ENCODE data around the gene ZNF550.

DNA sequence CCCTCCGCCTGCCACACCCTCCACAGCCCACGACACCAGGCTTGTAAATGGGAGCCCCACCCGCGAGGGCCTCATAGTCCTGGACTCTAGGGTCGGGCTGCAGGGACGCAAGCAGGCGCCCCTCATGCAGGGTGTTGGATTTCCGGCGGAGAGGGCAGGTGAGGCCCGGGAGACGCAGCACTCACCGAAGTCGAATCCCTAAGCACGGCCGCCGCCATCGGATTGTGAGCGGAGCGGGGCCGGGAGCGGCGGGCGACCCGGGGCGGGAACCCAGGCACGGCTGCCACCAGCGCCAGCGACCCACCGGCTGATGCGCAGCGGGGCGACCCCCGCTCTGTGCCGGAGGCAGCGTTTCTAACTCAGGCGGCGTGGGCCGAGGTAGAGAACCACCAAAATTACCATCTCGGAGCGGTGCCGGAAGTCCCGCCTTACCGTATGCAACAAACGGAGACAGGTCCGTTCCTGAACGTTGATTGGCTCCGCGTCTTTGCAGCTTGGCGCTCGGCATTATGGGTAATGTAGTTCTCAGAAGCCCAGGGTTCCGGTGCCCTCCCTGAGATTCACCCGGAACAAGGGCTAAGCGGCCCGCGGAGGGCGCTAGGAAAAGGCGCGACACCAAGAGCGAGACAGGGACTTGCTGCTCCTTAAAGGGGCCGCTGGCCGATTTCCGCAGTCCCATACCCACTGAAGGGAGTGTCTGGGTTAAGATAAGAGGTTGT is 19.0 kb upstream of the ZNF550 start, which contains the start of gene ZNF416:
- TF ChIP-seq ZFP36 (IDR thresholded peaks at IDR 0.05; ENCODE audit: borderline replicate concordance, low read depth, low read length, partially characterized antibody) (peak; percentile 73), BHLHE40 (IDR thresholded peaks at IDR 0.05; ENCODE audit: low read length) (no peak), TFAP4 (IDR thresholded peaks at IDR 0.05; ENCODE audit: borderline replicate concordance, low read depth) (no peak; the same call in 1 of the 2 replicates), POLR2A (IDR thresholded peaks at IDR 0.05; ENCODE audit: insufficient read depth in 1 of 2, low read depth in 2 of 2, low read length in 2 of 2) (no peak; a peak in 1 of 4 replicates), TSC22D2 (CRISPR knock-in tag; IDR thresholded peaks at IDR 0.05; ENCODE audit: borderline replicate concordance) (no peak), SP1 (IDR thresholded peaks at IDR 0.05) (no peak), SP1 (CRISPR knock-in tag; IDR thresholded peaks at IDR 0.05) (peak; percentile 31; the same call in 1 of the 2 replicates)
- TF ChIP-seq, protein P1, sequence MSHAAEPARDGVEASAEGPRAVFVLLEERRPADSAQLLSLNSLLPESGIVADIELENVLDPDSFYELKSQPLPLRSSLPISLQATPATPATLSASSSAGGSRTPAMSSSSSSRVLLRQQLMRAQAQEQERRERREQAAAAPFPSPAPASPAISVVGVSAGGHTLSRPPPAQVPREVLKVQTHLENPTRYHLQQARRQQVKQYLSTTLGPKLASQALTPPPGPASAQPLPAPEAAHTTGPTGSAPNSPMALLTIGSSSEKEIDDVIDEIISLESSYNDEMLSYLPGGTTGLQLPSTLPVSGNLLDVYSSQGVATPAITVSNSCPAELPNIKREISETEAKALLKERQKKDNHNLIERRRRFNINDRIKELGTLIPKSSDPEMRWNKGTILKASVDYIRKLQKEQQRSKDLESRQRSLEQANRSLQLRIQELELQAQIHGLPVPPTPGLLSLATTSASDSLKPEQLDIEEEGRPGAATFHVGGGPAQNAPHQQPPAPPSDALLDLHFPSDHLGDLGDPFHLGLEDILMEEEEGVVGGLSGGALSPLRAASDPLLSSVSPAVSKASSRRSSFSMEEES (CRISPR knock-in tag; IDR thresholded peaks at IDR 0.05) = 0 out of 2 replicates have a peak, but pooled peaks have one; percentile 33

Data from HepG2 (cell line).